Heart left ventricle (tissue), 13 donors: ENCODE data around the gene RIMS4.

ENCODE experiments used
- CTCF ChIP-seq, 12 donors: fragments of 200-600 bp; sonication (generic) in 4 of 12; IDR thresholded peaks; one replicate each; pipeline versions ENCODE4 v1.5.0 to v1.8.0; 2018 to 2022; ENCODE audit warnings: antibody characterized with exemption in 12 of 12, mild to moderate bottlenecking in 5 of 12
- POLR2A ChIP-seq, 2 donors: fragments of 450-650 bp; IDR thresholded peaks; one replicate each; pipeline ENCODE4 v1.6.1; 2017; ENCODE audit warnings: antibody characterized with exemption in 2 of 2, mild to moderate bottlenecking in 2 of 2, moderate library complexity in 2 of 2
- donor health status: ischemic (EF 13 %, LVEDD 7.1; RV severe dilation, severe dysfunction).
- donor health status: DM: no; HTN: yes; CAD: no.
- donor health status: DM: no; HTN: no; CAD: no.
- donor health status: ischemic (EF 25% LVEDD 6.9; RV normal size, moderate dysfunction).
- donor health status: ischemic (EF 25% LVEDD 5.7; RV mildly dilated, moderate dysfunction).
- donor health status: ischemic (EF 35%, LVEDD 5.7; RV mildly dilated, moderate dysfunction).
- donor health status: nonischemic (EF 11% LVEDD 7.7; RV severe dilation, severe dysfunction).
- donor health status: DM: yes; HTN: yes; CAD: no.
- donor health status: PGD.
- donor health status: ischemic (EF 29% LVEDD 5.4; RV normal size, mild dysfunction).
- donor health status: nonischemic (EF 23%, LVEDD 6.1; RV moderate dilation, normal function).

GRCh38 chr20:44701858-44702256, 108.5 kb downstream of the RIMS4 start:
- no peak for TF ChIP-seq CTCF (IDR thresholded peaks at IDR 0.05)
- TF ChIP-seq POLR2A (IDR thresholded peaks at IDR 0.05), result no peak
